ENCODE data around the gene BATF. TPM values are rescaled to one million over a fixed set of nuclear protein-coding genes. Genes with fewer than 3 reads are reported as not detected.

Gene BATF
- total RNA-seq, 5 donors from 2014 or later (not counting 1 experiment from before 2014, with no cell fraction given) = 12.0 to 22.4 (median 19.2) TPM

- Mint-ChIP-seq H3K4me1 (peaks cover 10 to 18% (median 16%) of the 10 kb centered on the region in 3 donors), H3K9me3 (no peaks in the 10 kb centered on the region), H3K36me3 (no peaks in the 10 kb centered on the region), H3K4me3 (no peak overlapping the region), H3K27me3 (no peaks in the 10 kb centered on the region), H3K27ac (no peak overlapping the region)
- Histone ChIP-seq H3K4me1 (ENCODE audit: control insufficient read depth in 1 of 2, extremely low read depth in 1 of 2, insufficient read depth in 2 of 2, low read length in 2 of 2) (peaks cover 0 to 22% of the 10 kb centered on the region in 2 experiments), H3K9me3 (no peaks in the 10 kb centered on the region), H3K36me3 (ENCODE audit: control insufficient read depth in 2 of 2, extremely low read depth in 1 of 2, insufficient read depth in 1 of 2, low read length in 1 of 2) (no peaks in the 10 kb centered on the region), H3K27me3 (replicated peaks in 1 of 2; ENCODE audit: control insufficient read depth in 2 of 2, extremely low read depth in 1 of 2, insufficient read depth in 2 of 2, low read length in 1 of 2) (no peaks in the 10 kb centered on the region), H3K27ac (ENCODE audit: low read length) (no peak overlapping the region), H3K4me3 (ENCODE audit: control insufficient read depth in 1 of 2, extremely low read depth in 1 of 2, low read length in 1 of 2) (no peak overlapping the region)
- no peak for ATAC-seq (replicated peaks in 1 of 4)
- ChIA-PET CTCF (interaction anchor here in 1 of 2 donors (0.6 kb wide), 1 partner anchor 34 kb away, joined by 3 read pairs; no protein-coding TSS in a partner anchor), POLR2A (interaction anchor here in 1 of 2 donors (0.7 kb wide), 1 partner anchor 310 kb away, joined by 3 read pairs; no protein-coding TSS in a partner anchor)
- WGBS (ENCODE audit: insufficient coverage) = 17% methylated on average over 1 of the region's 8 CpGs
- no peak for DNase-seq
These were observed 28.6 kb upstream of the BATF start for GRCh38 chr14:75493592-75494087.

DNA sequence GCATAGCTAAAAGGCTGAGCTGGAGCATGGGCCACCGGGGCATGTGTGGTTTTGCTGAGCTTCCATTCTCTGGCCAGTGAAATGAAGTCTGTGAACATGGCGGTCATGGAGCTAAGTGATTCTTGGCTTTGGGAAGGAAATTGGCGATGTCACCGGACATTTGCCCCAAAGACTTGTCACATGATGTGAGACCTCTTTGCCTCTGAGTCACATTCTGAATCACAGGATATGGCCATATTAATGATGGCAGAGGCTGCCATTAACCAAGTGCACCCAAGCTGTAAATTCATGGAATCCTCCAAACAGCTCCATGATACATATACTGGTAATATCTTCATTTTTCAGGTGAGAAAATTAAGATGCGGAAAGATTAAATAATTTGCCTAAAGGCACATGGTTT lies 27.4 kb upstream of the BATF start:
- DNase-seq = no peak
- ChIA-PET CTCF (interaction anchor here in 1 of 2 donors (0.8 to 0.9 kb wide), 2 partner anchors 185 to 193 kb away, joined by 4 to 7 read pairs; no protein-coding TSS in a partner anchor), POLR2A (interaction anchor here in 1 of 2 donors (0.6 kb wide), 1 partner anchor 443 kb away, joined by 4 read pairs; no protein-coding TSS in a partner anchor)
- no peaks in the 10 kb centered on the region for H3K27me3 ChIP-seq (replicated peaks in 1 of 2; ENCODE audit: control insufficient read depth in 2 of 2, extremely low read depth in 1 of 2, insufficient read depth in 2 of 2, low read length in 1 of 2)
- no peaks in the 10 kb centered on the region for H3K36me3 ChIP-seq (ENCODE audit: control insufficient read depth in 2 of 2, extremely low read depth in 1 of 2, insufficient read depth in 1 of 2, low read length in 1 of 2)
- no peaks in the 10 kb centered on the region for H3K9me3 ChIP-seq
- no peak for ATAC-seq (replicated peaks in 1 of 4)
- 81% methylated on average over 3 of the region's 5 CpGs for WGBS (ENCODE audit: insufficient coverage)
- no peak overlapping the region for H3K27ac Mint-ChIP-seq
- no peaks in the 10 kb centered on the region for H3K27me3 Mint-ChIP-seq
- H3K36me3 Mint-ChIP-seq = no peaks in the 10 kb centered on the region
- H3K4me3 Mint-ChIP-seq = no peak overlapping the region
- H3K9me3 Mint-ChIP-seq = no peaks in the 10 kb centered on the region
- H3K4me3 ChIP-seq (ENCODE audit: control insufficient read depth in 1 of 2, extremely low read depth in 1 of 2, low read length in 1 of 2) = no peak overlapping the region
- H3K4me1 Mint-ChIP-seq = peaks cover 7 to 16% (median 11%) of the 10 kb centered on the region in 3 donors
- H3K27ac ChIP-seq (ENCODE audit: low read length) = no peak overlapping the region
- H3K4me1 ChIP-seq (ENCODE audit: control insufficient read depth in 1 of 2, extremely low read depth in 1 of 2, insufficient read depth in 2 of 2, low read length in 2 of 2) = peaks cover 0 to 24% of the 10 kb centered on the region in 2 experiments

GRCh38 chr14:75495399-75495798 lies 26.9 kb upstream of the BATF start:
- ATAC-seq (replicated peaks in 1 of 4) = no peak
- H3K27me3 Mint-ChIP-seq = no peaks in the 10 kb centered on the region
- no peak overlapping the region for H3K27ac Mint-ChIP-seq
- no peak for DNase-seq
- H3K36me3 ChIP-seq (ENCODE audit: control insufficient read depth in 2 of 2, extremely low read depth in 1 of 2, insufficient read depth in 1 of 2, low read length in 1 of 2) = no peaks in the 10 kb centered on the region
- no peaks in the 10 kb centered on the region for H3K36me3 Mint-ChIP-seq
- no peaks in the 10 kb centered on the region for H3K9me3 ChIP-seq
- H3K27me3 ChIP-seq (replicated peaks in 1 of 2; ENCODE audit: control insufficient read depth in 2 of 2, extremely low read depth in 1 of 2, insufficient read depth in 2 of 2, low read length in 1 of 2) = no peaks in the 10 kb centered on the region
- ChIA-PET POLR2A (interaction anchor here in 1 of 2 donors (0.5 to 0.6 kb wide), 2 partner anchors 57 to 444 kb away, joined by 4 to 7 read pairs; no protein-coding TSS in a partner anchor), CTCF (interaction anchor here (0.7 to 1.4 kb wide), 4 partner anchors 8 to 194 kb away, joined by 3 to 7 read pairs (median 4); no protein-coding TSS in a partner anchor)
- no peaks in the 10 kb centered on the region for H3K9me3 Mint-ChIP-seq
- WGBS (ENCODE audit: insufficient coverage) = 62% methylated on average over 2 of the region's 3 CpGs
- no peak overlapping the region for H3K4me3 Mint-ChIP-seq
- peaks cover 7 to 16% (median 11%) of the 10 kb centered on the region in 3 donors for H3K4me1 Mint-ChIP-seq
- H3K27ac ChIP-seq (ENCODE audit: low read length) = no peak overlapping the region
- H3K4me3 ChIP-seq (ENCODE audit: control insufficient read depth in 1 of 2, extremely low read depth in 1 of 2, low read length in 1 of 2) = no peak overlapping the region
- H3K4me1 ChIP-seq (ENCODE audit: control insufficient read depth in 1 of 2, extremely low read depth in 1 of 2, insufficient read depth in 2 of 2, low read length in 2 of 2) = peaks cover 0 to 24% of the 10 kb centered on the region in 2 experiments

DNA sequence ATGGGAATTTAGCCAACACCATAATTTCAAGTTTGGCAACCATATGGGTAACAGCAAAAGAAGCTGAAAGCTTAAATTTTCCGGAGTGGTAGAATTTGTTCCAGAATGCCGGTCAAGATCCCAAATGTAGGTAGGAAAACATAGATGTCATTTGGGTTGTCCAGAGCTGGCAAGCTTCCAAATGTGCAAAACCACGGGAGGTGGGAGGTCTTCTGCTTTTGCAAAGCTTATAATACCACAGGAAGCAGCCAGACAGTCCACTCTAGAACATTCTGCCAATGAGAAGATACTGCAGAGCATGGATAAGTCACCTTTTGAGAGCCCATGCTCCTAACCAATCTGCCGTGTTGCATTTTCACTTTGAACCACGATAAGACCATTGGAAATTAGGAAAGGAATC lies 26.4 kb upstream of the BATF start:
- H3K9me3 ChIP-seq = no peaks in the 10 kb centered on the region
- H3K36me3 Mint-ChIP-seq = no peaks in the 10 kb centered on the region
- DNase-seq (no peak), ATAC-seq (replicated peaks in 1 of 4) (no peak)
- CTCF ChIA-PET = interaction anchor here (0.7 to 1.4 kb wide), 4 partner anchors 9 to 191 kb away, joined by 3 to 7 read pairs (median 4); no protein-coding TSS in a partner anchor
- H3K27ac ChIP-seq (ENCODE audit: low read length) = no peak overlapping the region
- POLR2A ChIA-PET = interaction anchor here in 1 of 2 donors (0.5 kb wide), 1 partner anchor 56 kb away, joined by 7 read pairs; no protein-coding TSS in a partner anchor
- no peaks in the 10 kb centered on the region for H3K36me3 ChIP-seq (ENCODE audit: control insufficient read depth in 2 of 2, extremely low read depth in 1 of 2, insufficient read depth in 1 of 2, low read length in 1 of 2)
- H3K27me3 ChIP-seq (replicated peaks in 1 of 2; ENCODE audit: control insufficient read depth in 2 of 2, extremely low read depth in 1 of 2, insufficient read depth in 2 of 2, low read length in 1 of 2) = no peaks in the 10 kb centered on the region
- peaks cover 0 to 24% of the 10 kb centered on the region in 2 experiments for H3K4me1 ChIP-seq (ENCODE audit: control insufficient read depth in 1 of 2, extremely low read depth in 1 of 2, insufficient read depth in 2 of 2, low read length in 2 of 2)
- no peak overlapping the region for H3K4me3 ChIP-seq (ENCODE audit: control insufficient read depth in 1 of 2, extremely low read depth in 1 of 2, low read length in 1 of 2)
- no peaks in the 10 kb centered on the region for H3K9me3 Mint-ChIP-seq
- H3K4me3 Mint-ChIP-seq = no peak overlapping the region
- no peak overlapping the region for H3K27ac Mint-ChIP-seq
- peaks cover 7 to 16% (median 11%) of the 10 kb centered on the region in 3 donors for H3K4me1 Mint-ChIP-seq
- H3K27me3 Mint-ChIP-seq = no peaks in the 10 kb centered on the region
- 100% methylated on average over 2 of the region's 5 CpGs for WGBS (ENCODE audit: insufficient coverage)

DNA sequence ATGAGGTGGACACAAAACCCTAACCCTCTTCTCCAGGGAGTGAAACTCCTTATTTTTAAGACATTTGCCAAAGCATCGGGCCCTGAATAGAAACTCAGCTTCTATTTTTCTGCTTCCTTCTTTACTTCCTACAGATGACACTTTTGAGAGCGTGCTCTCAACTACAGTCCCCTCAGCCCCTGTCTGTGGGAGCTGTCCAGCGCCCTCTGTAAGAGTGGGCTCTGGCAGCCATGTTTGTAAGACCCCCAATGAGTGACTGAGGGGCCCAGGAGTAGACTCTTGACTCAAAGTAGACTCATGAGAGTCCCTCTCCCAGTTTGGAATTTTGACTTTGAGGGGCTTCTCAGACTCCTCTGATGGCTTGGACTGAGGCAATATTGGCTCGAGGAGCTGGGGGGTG lies 25.5 kb upstream of the BATF start:
- ChIA-PET CTCF (interaction anchor here (0.6 to 1.4 kb wide), 3 partner anchors 9 to 192 kb away, joined by 4 to 9 read pairs (median 4); no protein-coding TSS in a partner anchor), POLR2A (interaction anchor here in 1 of 2 donors (0.6 kb wide), 1 partner anchor 131 kb away, joined by 4 read pairs; no protein-coding TSS in a partner anchor)

GRCh38 chr14:75497191-75497590 lies 25.1 kb upstream of the BATF start:
- no peak overlapping the region for H3K4me3 ChIP-seq (ENCODE audit: control insufficient read depth in 1 of 2, extremely low read depth in 1 of 2, low read length in 1 of 2)
- Mint-ChIP-seq H3K27me3 (no peaks in the 10 kb centered on the region), H3K4me1 (peaks cover 7 to 16% (median 11%) of the 10 kb centered on the region in 3 donors), H3K4me3 (no peak overlapping the region), H3K9me3 (no peaks in the 10 kb centered on the region), H3K36me3 (no peaks in the 10 kb centered on the region), H3K27ac (peak overlapping the region in 1 of 2 donors; percentile 19)
- no peaks in the 10 kb centered on the region for H3K9me3 ChIP-seq
- H3K4me1 ChIP-seq (ENCODE audit: control insufficient read depth in 1 of 2, extremely low read depth in 1 of 2, insufficient read depth in 2 of 2, low read length in 2 of 2) = peaks cover 0 to 24% of the 10 kb centered on the region in 2 experiments
- ChIA-PET POLR2A (interaction anchor here in 1 of 2 donors (0.5 to 0.6 kb wide), 2 partner anchors 16 to 132 kb away, joined by 4 read pairs; no protein-coding TSS in a partner anchor), CTCF (interaction anchor here in 1 of 2 donors (1.2 kb wide), 1 partner anchor 193 kb away, joined by 4 read pairs; no protein-coding TSS in a partner anchor)
- no peaks in the 10 kb centered on the region for H3K36me3 ChIP-seq (ENCODE audit: control insufficient read depth in 2 of 2, extremely low read depth in 1 of 2, insufficient read depth in 1 of 2, low read length in 1 of 2)
- ATAC-seq (replicated peaks in 1 of 4) = peak; percentile 32 to 56 (median 45)
- H3K27me3 ChIP-seq (replicated peaks in 1 of 2; ENCODE audit: control insufficient read depth in 2 of 2, extremely low read depth in 1 of 2, insufficient read depth in 2 of 2, low read length in 1 of 2) = no peaks in the 10 kb centered on the region
- DNase-seq = peak in 2 of 35 experiments; percentile 9 to 41
- H3K27ac ChIP-seq (ENCODE audit: low read length) = no peak overlapping the region
- 10% methylated on average over 4 of the region's 4 CpGs for WGBS (ENCODE audit: insufficient coverage)

More for the DNA sequence above, 25.5 kb upstream of the BATF start:
- no peaks in the 10 kb centered on the region for H3K9me3 ChIP-seq
- H3K36me3 ChIP-seq (ENCODE audit: control insufficient read depth in 2 of 2, extremely low read depth in 1 of 2, insufficient read depth in 1 of 2, low read length in 1 of 2) = no peaks in the 10 kb centered on the region
- peaks cover 7 to 16% (median 11%) of the 10 kb centered on the region in 3 donors for H3K4me1 Mint-ChIP-seq
- no peaks in the 10 kb centered on the region for H3K27me3 Mint-ChIP-seq
- H3K9me3 Mint-ChIP-seq = no peaks in the 10 kb centered on the region
- no peak overlapping the region for H3K27ac Mint-ChIP-seq
- H3K4me3 Mint-ChIP-seq = no peak overlapping the region
- H3K4me1 ChIP-seq (ENCODE audit: control insufficient read depth in 1 of 2, extremely low read depth in 1 of 2, insufficient read depth in 2 of 2, low read length in 2 of 2) = peaks cover 0 to 24% of the 10 kb centered on the region in 2 experiments
- H3K27ac ChIP-seq (ENCODE audit: low read length) = no peak overlapping the region
- DNase-seq = no peak
- no peaks in the 10 kb centered on the region for H3K36me3 Mint-ChIP-seq
- no peak for ATAC-seq (replicated peaks in 1 of 4)
- WGBS (ENCODE audit: insufficient coverage) = 67% methylated on average over 1 of the region's 4 CpGs
- no peaks in the 10 kb centered on the region for H3K27me3 ChIP-seq (replicated peaks in 1 of 2; ENCODE audit: control insufficient read depth in 2 of 2, extremely low read depth in 1 of 2, insufficient read depth in 2 of 2, low read length in 1 of 2)
- no peak overlapping the region for H3K4me3 ChIP-seq (ENCODE audit: control insufficient read depth in 1 of 2, extremely low read depth in 1 of 2, low read length in 1 of 2)
